Right cardiac atrium (tissue), 5 donors: ENCODE data around the gene PIN1. TPM values are rescaled to one million over a fixed set of nuclear protein-coding genes. Genes with fewer than 3 reads are reported as not detected.

Experiments used
- ATAC-seq, 2 donors: fragments of 200-7000 bp; cut with Tn5 transposase; one replicate each; pipeline versions ENCODE4 v1.8.0 to v1.9.1; 2020; ENCODE audit warnings: moderate library complexity in 2 of 2, mild to moderate bottlenecking in 1 of 2
- DNase-seq, 3 donors: peaks; one replicate each; pipeline ENCODE4 v3.0.0-alpha.2; 2020
- H3K27ac ChIP-seq: one replicate; pipeline ENCODE4 v1.5.1; 2013; ENCODE audit warnings: mild to moderate bottlenecking, low read length, control low read depth, moderate library complexity
- H3K27me3 ChIP-seq: one replicate; pipeline ENCODE4 v1.6.1; 2013; ENCODE audit not compliant: control insufficient read depth, insufficient read depth
- H3K4me1 ChIP-seq: one replicate; pipeline ENCODE4 v1.6.1; 2013; ENCODE audit warnings: low read length; ENCODE audit not compliant: control insufficient read depth, insufficient read depth
- H3K4me3 ChIP-seq: one replicate; pipeline ENCODE4 v1.5.1; 2013; ENCODE audit warnings: low read length, control low read depth
- H3K9me3 ChIP-seq: one replicate; pipeline ENCODE4 v1.6.1; 2013; ENCODE audit warnings: low read length; ENCODE audit not compliant: control insufficient read depth
- WGBS: extraction: QIAGEN DNeasy Blood & Tissue Kit; methylation state at CpG from one replicate; pipeline ENCODE4 v1.1.7; 2013; 5-methylcytosine and 5-hydroxymethylcytosine counted together
- intact Hi-C, 4 donors: fragments of 100-400 bp; cut with DNase I; formaldehyde crosslinking; loops; one replicate each; pipeline versions ENCODE4 v1.11.0 to v1.14.0; 2022 to 2023
- polyA plus RNA-seq: library from polyadenylated mRNA; stranded (reverse); fragments of 200-250 nt; gene quantifications from one replicate; pipeline ENCODE4 v1.2.3, GENCODE V29; 2013
- total RNA-seq, 4 donors: library from RNA; stranded (reverse); fragmentation: NEBNext Ultra II Directional; extraction: Animal tissue kit (Norgen Biotek cat#: 25700); gene quantifications; one replicate each; pipeline ENCODE4 v1.2.1, GENCODE V29; 2021
- donor health status: healthy with polysubstance abuse.
- donor health status: DM: no; HTN: yes; CAD: no.
- donor health status: DM: no; HTN: no; CAD: no.
- donor health status: DM: no; HTN: yes; CAD: no; lungs with severe emphysema.
- donor health status: DM: yes; HTN: yes; CAD: no.

Gene PIN1
- total and polyA plus RNA-seq, 5 donors: 81.9 to 113 (median 92.5) TPM

DNA sequence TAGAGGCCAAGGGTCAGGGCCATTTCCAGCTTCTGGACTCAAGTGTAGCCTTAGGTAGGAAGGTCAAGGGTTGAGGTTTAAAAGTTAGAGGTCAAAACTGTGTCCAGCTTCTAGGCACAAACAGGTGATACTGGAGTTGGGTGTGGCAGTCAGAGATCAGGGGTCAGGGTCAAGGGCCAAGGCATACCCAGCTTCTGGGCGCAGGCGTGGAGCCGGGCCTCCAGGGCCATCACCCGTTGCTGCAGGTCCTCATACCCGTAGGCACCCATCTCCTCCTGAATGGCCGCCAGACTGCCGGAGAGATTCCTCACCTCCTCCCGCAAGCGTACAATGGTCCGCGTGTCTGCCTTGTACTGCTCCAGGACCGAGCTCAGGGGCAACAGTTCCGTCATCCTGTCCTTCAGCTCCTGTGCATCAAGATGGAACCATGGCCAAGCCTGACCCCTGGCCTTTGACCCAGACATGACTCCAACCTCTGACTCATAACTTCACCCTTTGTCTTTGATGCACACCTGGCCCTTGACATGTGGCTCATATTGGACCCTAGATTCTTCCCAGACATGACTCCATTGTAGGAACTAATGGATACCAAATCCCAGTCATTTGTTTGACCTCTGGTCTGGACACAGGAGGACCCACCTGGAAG is 22.1 kb downstream of the PIN1 start:
- H3K4me3 ChIP-seq: no peak overlapping the region
- H3K27ac ChIP-seq: no peak overlapping the region
- no peak for ATAC-seq
- H3K27me3 ChIP-seq: no peaks in the 10 kb centered on the region
- no peaks in the 10 kb centered on the region for H3K9me3 ChIP-seq
- no peak for DNase-seq
- H3K4me1 ChIP-seq: no peaks in the 10 kb centered on the region
- intact Hi-C loops: loop anchor here in 1 of 4 donors (10.0 kb wide), 1 partner anchor 568 kb away; the partner anchor contains the start of gene PDE4A
- WGBS: 96% methylated on average over 13 of the region's 13 CpGs

GRCh38 chr19:9857920-9858746 is 23.0 kb downstream of the PIN1 start:
- DNase-seq (no peak), ATAC-seq (no peak)
- no peak overlapping the region for H3K4me3 ChIP-seq
- no peaks in the 10 kb centered on the region for H3K9me3 ChIP-seq
- no peaks in the 10 kb centered on the region for H3K4me1 ChIP-seq
- H3K27ac ChIP-seq: no peak overlapping the region
- intact Hi-C loops: loop anchor here in 1 of 4 donors (10.0 kb wide), 1 partner anchor 567 kb away; the partner anchor contains the start of gene PDE4A
- H3K27me3 ChIP-seq: no peaks in the 10 kb centered on the region
- WGBS: 81% methylated on average over 10 of the region's 10 CpGs

- Histone ChIP-seq H3K27me3 (no peaks in the 10 kb centered on the region), H3K4me1 (no peaks in the 10 kb centered on the region), H3K4me3 (no peak overlapping the region), H3K27ac (no peak overlapping the region), H3K9me3 (no peaks in the 10 kb centered on the region)
- DNase-seq (no peak), ATAC-seq (no peak)
- intact Hi-C loops: loop anchor here in 1 of 4 donors (10.0 kb wide), 1 partner anchor 566 kb away; the partner anchor contains the start of gene PDE4A
These were observed 23.6 kb downstream of the PIN1 start for GRCh38 chr19:9858766-9859165.

DNA sequence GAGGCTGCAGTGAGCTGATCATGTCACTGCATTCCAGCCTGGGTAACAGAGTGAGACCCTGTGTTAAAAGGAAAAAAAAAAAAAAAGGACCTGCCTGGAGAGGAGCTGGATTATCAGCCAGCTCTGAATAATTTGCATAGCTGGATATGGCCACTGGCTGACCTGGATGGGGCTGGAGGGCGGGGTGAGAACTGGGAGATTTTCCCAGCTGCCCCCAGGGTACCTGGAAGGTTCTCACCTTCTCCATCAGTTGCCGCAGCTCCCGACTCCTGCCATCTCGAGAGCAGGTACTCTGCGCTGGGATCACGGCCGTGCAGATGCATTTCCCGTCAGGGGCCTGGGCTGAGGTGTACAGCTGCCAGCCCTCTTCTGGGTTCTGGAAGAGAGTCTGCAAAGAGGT is 25.3 kb downstream of the PIN1 start:
- Histone ChIP-seq H3K27me3 (no peaks in the 10 kb centered on the region), H3K9me3 (no peaks in the 10 kb centered on the region), H3K4me1 (no peaks in the 10 kb centered on the region), H3K27ac (no peak overlapping the region), H3K4me3 (no peak overlapping the region)
- WGBS: 83% methylated on average over 8 of the region's 8 CpGs
- no peak for DNase-seq
- intact Hi-C loops: no loop called here
- ATAC-seq: no peak

GRCh38 chr19:9861503-9861902 is 26.4 kb downstream of the PIN1 start:
- DNase-seq: no peak
- H3K9me3 ChIP-seq: no peaks in the 10 kb centered on the region
- WGBS: 100% methylated on average over 1 of the region's 1 CpG
- intact Hi-C loops: no loop called here
- H3K27ac ChIP-seq: no peak overlapping the region
- H3K4me3 ChIP-seq: no peak overlapping the region
- no peaks in the 10 kb centered on the region for H3K4me1 ChIP-seq
- no peaks in the 10 kb centered on the region for H3K27me3 ChIP-seq
- ATAC-seq: no peak

DNA sequence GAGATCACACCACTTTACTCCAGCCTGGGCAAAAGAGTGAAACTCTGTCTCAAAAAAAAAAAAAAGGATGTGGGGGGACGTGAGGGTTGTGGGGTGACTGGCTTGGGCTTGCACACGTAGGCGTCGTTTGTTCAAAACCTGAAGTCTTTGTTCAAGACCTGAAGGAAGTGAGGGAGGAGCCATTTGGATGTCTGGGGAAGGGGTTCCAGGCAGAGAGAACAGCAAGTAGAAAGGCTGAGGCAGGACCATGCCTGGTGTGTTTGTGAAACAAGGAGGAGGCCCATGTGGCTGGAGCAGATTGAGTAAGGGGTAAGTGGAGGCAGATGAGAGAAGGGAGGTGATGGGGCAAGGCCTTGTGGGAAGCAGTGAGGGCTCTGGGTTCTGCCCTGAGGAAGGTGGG is 27.8 kb downstream of the PIN1 start:
- no peak for ATAC-seq
- intact Hi-C loops: no loop called here
- no peak for DNase-seq
- H3K27ac ChIP-seq: no peak overlapping the region
- H3K9me3 ChIP-seq: no peaks in the 10 kb centered on the region
- H3K4me1 ChIP-seq: no peaks in the 10 kb centered on the region
- no peak overlapping the region for H3K4me3 ChIP-seq
- 75% methylated on average over 4 of the region's 4 CpGs for WGBS
- no peaks in the 10 kb centered on the region for H3K27me3 ChIP-seq

DNA sequence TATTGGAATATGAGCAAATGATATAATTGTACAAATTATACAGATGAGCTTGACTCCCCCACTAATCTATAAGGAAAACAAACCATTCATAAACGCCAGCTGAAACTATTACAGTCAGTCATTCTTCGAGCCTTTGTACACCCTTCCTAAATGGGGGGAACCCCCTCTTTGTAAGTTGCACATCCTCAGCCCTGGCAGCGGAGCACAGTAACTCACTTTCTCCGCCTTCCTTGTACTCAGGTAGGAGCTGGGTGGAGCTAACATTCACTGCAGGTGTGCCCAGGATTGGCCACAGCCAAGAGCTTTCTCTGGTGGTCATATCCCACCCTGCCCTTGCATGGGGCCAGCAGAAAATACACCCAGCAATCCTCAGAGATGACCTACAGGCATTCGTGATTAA is 28.6 kb downstream of the PIN1 start:
- DNase-seq (peak in 1 of 3 donors; percentile 3), ATAC-seq (no peak)
- H3K27ac ChIP-seq: no peak overlapping the region
- H3K27me3 ChIP-seq: no peaks in the 10 kb centered on the region
- no peaks in the 10 kb centered on the region for H3K9me3 ChIP-seq
- WGBS: 87% methylated on average over 5 of the region's 5 CpGs
- H3K4me3 ChIP-seq: no peak overlapping the region
- no peaks in the 10 kb centered on the region for H3K4me1 ChIP-seq
- intact Hi-C loops: no loop called here

- intact Hi-C loops: no loop called here
- H3K9me3 ChIP-seq: no peaks in the 10 kb centered on the region
- ATAC-seq (no peak), DNase-seq (peak in 1 of 3 donors; percentile 4)
- no peaks in the 10 kb centered on the region for H3K4me1 ChIP-seq
- H3K27me3 ChIP-seq: no peaks in the 10 kb centered on the region
- H3K4me3 ChIP-seq: no peak overlapping the region
- H3K27ac ChIP-seq: no peak overlapping the region
- 81% methylated on average over 16 of the region's 16 CpGs for WGBS
These were observed 30.8 kb downstream of the PIN1 start for GRCh38 chr19:9865732-9866501.

GRCh38 chr19:9868983-9869617 is 34.0 kb downstream of the PIN1 start:
- DNase-seq (peak in 1 of 3 donors; percentile 1), ATAC-seq (no peak)
- H3K9me3 ChIP-seq: no peaks in the 10 kb centered on the region
- no peaks in the 10 kb centered on the region for H3K27me3 ChIP-seq
- no peak overlapping the region for H3K27ac ChIP-seq
- no peaks in the 10 kb centered on the region for H3K4me1 ChIP-seq
- no peak overlapping the region for H3K4me3 ChIP-seq
- intact Hi-C loops: no loop called here
- WGBS: 64% methylated on average over 7 of the region's 7 CpGs

GRCh38 chr19:9871626-9872338 is 36.7 kb downstream of the PIN1 start:
- Histone ChIP-seq H3K27ac (no peak overlapping the region), H3K4me1 (no peaks in the 10 kb centered on the region), H3K4me3 (no peak overlapping the region), H3K9me3 (no peaks in the 10 kb centered on the region), H3K27me3 (no peaks in the 10 kb centered on the region)
- 50% methylated on average over 16 of the region's 16 CpGs for whole genome bisulfite sequencing
- intact Hi-C loops: no loop called here
- no peak for DNase-seq
- ATAC-seq: no peak
